LNCaP clone FGC (cell line): ENCODE data around the gene MPIG6B.

Experiments used
- DNase-seq: peaks from one replicate; pipeline ENCODE4 v3.0.0-alpha.2; 2011; ENCODE audit warnings: low read depth
- H3K4me3 ChIP-seq: 2 replicates; pipeline ENCODE4 v1.5.1; 2011; ENCODE audit warnings: mild to moderate bottlenecking, low read depth, low read length, control low read depth
- CTCF ChIP-seq: IDR thresholded peaks from 2 replicates; pipeline ENCODE4 v1.5.1; 2012; ENCODE audit warnings: mild to moderate bottlenecking; ENCODE audit not compliant: control insufficient read depth, insufficient read depth; ENCODE audit errors: extremely low read depth

The MPIG6B gene

DNA sequence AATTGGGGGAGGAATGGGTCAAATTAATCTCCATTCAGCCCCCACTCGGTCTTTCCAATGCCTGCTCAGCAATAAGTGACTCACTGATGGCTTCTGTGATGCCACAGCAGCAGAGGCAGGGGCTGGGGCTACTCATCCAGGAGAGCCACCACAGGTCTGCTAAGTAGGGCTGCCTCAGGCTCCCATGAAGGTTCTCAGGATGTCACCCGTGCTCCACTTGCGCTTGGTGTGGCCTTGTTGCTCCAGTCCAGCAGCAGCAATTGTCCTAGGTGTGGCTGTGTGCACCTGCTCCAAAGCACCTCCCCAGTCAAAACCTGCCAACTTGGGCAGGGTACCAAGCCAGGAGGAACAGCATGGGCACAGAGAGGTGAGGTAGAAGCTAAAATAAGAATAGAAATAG is 1.0 kb upstream of the MPIG6B start:
- no peak for TF ChIP-seq CTCF
- DNase-seq: no peak
- H3K4me3 ChIP-seq: no peak overlapping the region

GRCh38 chr6:31723980-31724691 is 963 bp downstream of the MPIG6B start:
- no peak for DNase-seq
- no peak for TF ChIP-seq CTCF
- no peak overlapping the region for H3K4me3 ChIP-seq

DNA sequence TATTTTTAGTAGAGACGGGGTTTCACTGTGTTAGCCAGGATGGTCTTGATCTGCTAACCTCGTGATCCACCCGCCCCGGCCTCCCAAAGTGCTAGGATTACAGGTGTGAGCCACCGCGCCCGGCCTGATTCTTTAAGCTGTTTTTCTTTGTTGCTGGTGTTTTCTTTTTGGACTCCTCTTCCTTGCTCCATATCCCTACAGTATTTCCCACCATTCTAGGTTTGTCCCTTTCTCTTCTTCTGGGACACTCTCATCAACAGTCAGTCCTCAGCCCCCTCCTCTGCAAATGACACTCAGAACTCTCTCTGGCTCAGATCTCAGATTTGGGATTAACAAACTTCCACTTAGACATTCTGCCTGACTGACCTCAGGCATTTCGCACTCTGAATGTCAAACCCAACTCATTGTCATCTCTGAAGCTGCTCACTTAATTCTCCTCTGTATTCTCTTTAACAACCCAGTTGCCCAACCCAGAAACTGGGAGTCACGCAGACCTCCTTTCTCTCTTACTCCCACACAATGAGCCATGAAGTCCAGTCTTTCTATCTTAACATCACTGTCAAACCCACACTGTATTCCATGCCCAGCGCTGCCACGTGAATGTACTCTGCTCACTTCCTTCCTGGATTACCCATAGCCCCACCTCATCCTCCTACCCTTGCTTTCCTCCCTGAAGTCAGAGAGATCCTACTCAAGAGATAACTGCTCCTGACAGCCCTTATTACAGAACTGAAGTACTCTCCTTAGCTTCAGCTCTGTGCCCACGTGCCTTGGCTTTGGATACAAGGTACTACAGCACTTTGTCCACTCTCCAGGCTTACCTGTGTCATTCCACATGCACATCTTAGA is 2.6 kb downstream of the MPIG6B start:
- TF ChIP-seq CTCF: no peak
- H3K4me3 ChIP-seq: no peak overlapping the region
- DNase-seq: no peak

DNA sequence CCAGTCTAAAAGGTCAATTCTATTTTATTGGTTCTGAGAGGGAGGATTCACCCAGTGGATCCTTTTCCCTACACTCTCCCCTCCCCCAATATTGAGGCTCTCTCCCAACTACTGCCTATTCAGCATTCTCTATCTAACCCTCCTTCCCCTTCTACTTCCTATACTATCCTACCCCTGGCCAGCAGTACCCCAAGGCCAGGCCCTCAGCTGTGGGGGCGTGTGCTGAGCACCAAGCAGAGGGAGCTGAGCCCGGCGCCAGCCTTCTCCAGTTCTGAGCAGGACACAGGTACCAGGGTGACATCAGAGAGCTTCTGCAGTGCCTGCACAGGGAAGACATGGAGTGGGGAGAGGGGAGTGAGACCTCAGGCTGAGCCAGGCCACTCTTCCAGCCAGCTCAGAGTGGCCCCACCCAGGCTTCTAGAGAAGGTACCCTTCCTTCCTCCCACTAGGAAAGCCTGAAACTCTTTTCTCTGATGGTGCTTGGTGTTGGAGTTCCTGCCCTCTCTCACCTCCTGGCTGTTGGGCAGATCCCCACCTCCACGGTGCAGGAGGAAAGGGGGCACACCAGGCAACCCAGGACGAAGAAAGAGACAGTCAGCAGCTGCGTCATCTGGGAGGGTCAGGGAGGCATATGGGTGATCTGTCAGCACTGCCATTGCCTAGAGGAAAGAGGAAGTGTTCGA is 4.0 kb downstream of the MPIG6B start:
- no peak for DNase-seq
- no peak overlapping the region for H3K4me3 ChIP-seq
- TF ChIP-seq CTCF: no peak

DNA sequence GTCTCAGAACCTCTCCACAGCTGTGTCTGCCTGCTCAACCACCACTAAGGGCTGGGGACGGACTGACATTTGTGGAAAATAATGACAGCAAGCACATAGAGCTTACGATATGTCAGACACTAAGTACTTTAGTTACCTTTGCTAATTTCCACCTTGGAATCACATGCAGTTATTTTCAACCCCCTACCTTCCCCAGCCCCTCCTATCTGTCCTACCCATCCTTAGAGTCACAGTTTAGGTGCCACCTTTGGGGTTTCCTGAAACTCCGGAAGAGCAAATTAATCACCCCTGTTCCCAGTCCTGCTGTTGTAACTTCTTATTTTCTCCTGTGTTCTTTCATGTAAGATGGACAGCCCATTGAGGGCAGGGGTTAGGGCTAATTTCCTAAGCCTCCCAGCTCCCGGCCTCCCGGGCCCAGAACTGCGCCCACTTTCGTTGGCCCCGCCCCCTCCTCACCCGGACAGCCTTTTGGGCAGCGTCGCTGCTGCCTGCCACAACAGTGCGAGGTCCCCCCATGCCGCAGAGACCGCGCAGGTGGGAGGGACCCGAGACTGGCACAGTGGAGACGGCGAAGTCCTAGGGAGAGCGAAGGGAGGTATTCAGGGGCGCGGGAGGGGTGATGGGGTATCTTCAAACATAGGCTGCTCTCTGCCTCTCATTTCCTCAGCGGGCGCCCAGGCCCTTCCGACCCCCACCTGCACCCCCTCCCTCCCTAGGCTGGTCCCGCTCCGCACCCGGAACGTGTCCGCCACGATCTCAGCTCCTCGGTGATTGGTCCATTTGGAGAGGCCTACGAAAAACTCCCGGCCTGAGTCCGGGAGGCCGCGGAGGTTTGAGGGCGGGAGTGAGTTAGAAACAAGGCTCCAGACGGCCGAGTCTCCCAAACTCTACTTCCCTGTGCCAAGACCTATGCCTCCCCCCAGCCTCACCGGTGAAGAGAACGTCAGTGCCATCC is 4.8 kb downstream of the MPIG6B start:
- H3K4me3 ChIP-seq: no peak overlapping the region; the same call in 1 of the 2 replicates
- no peak for TF ChIP-seq CTCF
- no peak for DNase-seq
